Liver (tissue), 9 donors: Measurements from ENCODE around the gene GRIN2A. TPM values are rescaled to one million over a fixed set of nuclear protein-coding genes. Genes with fewer than 3 reads are reported as not detected.

Source experiments
- DNase-seq: peaks from one replicate; pipeline ENCODE4 v3.0.0-alpha.2; 2017; ENCODE audit warnings: low spot score
- H3K27ac ChIP-seq, 2 donors: one replicate each; pipeline ENCODE4 v1.7.0; 2013; ENCODE audit warnings: inconsistent platforms in 2 of 2, low read length in 2 of 2, control low read depth in 1 of 2, low read depth in 1 of 2, mild to moderate bottlenecking in 1 of 2
- H3K27me3 ChIP-seq, 4 donors: one replicate each; pipeline versions ENCODE4 v1.6.1 to v1.7.0; 2013; ENCODE audit warnings: low read length in 3 of 4, inconsistent platforms in 1 of 4, mild to moderate bottlenecking in 1 of 4, moderate library complexity in 1 of 4; ENCODE audit not compliant: control insufficient read depth in 4 of 4, insufficient read depth in 4 of 4
- H3K36me3 ChIP-seq, 4 donors: one replicate each; pipeline versions ENCODE4 v1.6.1 to v1.7.0; 2013; ENCODE audit warnings: low read length in 3 of 4, mild to moderate bottlenecking in 3 of 4, low read depth in 1 of 4, moderate library complexity in 1 of 4; ENCODE audit not compliant: control insufficient read depth in 4 of 4, insufficient read depth in 3 of 4
- H3K4me1 ChIP-seq, 4 donors: one replicate each; pipeline versions ENCODE4 v1.6.1 to v1.7.0; 2013; ENCODE audit warnings: low read length in 3 of 4, mild to moderate bottlenecking in 3 of 4, moderate library complexity in 1 of 4; ENCODE audit not compliant: control insufficient read depth in 4 of 4, insufficient read depth in 4 of 4
- H3K4me3 ChIP-seq, 3 donors: one replicate each; pipeline versions ENCODE4 v1.6.1 to v1.7.0; 2013; ENCODE audit warnings: low read length in 3 of 3, control low read depth in 1 of 3, low read depth in 1 of 3, mild to moderate bottlenecking in 1 of 3
- H3K9ac ChIP-seq, 2 donors: one replicate each; pipeline ENCODE4 v1.7.0; 2013; ENCODE audit warnings: low read length in 2 of 2, mild to moderate bottlenecking in 2 of 2, moderate library complexity in 2 of 2, control low read depth in 1 of 2, low read depth in 1 of 2
- H3K9me3 ChIP-seq, 4 donors: one replicate each; pipeline versions ENCODE4 v1.6.1 to v1.7.0; 2013; ENCODE audit warnings: low read length in 3 of 4; ENCODE audit not compliant: control insufficient read depth in 4 of 4
- ATF3 ChIP-seq: IDR thresholded peaks from 2 replicates; pipeline ENCODE4 v1.6.1; 2016; ENCODE audit warnings: antibody characterized with exemption
- CTCF ChIP-seq: fragments of 150-350 bp; IDR thresholded peaks from 2 replicates; pipeline ENCODE4 v1.5.1; 2017; ENCODE audit warnings: improper control_type of control experiment, low read depth, low read length; ENCODE audit not compliant: missing input control
- EGR1 ChIP-seq, 2 donors: IDR thresholded peaks; 2 replicates each; pipeline ENCODE4 v1.6.1; 2016 to 2018; ENCODE audit warnings: antibody characterized with exemption in 2 of 2, low read depth in 2 of 2
- FOXA1 ChIP-seq: IDR thresholded peaks from 2 replicates; pipeline ENCODE4 v1.6.1; 2016; ENCODE audit warnings: antibody characterized with exemption
- FOXA2 ChIP-seq: IDR thresholded peaks from 2 replicates; pipeline ENCODE4 v1.6.1; 2016; ENCODE audit warnings: antibody characterized with exemption
- GABPA ChIP-seq, 2 donors: IDR thresholded peaks in 1 of 2; conservative IDR thresholded peaks in 1 of 2; 2 replicates each; pipeline ENCODE4 v1.6.1; 2016; ENCODE audit warnings: antibody characterized with exemption in 2 of 2, mild to moderate bottlenecking in 1 of 2, moderate library complexity in 1 of 2
- HNF4A ChIP-seq, 2 donors: conservative IDR thresholded peaks; 2 replicates each; pipeline ENCODE4 v1.6.1; 2016; ENCODE audit warnings: antibody characterized with exemption in 2 of 2, mild to moderate bottlenecking in 2 of 2
- HNF4G ChIP-seq: IDR thresholded peaks from 2 replicates; pipeline ENCODE4 v1.6.1; 2016; ENCODE audit warnings: antibody characterized with exemption
- JUND ChIP-seq, 2 donors: IDR thresholded peaks; 2 replicates each; pipeline ENCODE4 v1.6.1; 2016; ENCODE audit warnings: antibody characterized with exemption in 2 of 2
- MAX ChIP-seq: IDR thresholded peaks from 2 replicates; pipeline ENCODE4 v1.6.1; 2016; ENCODE audit warnings: antibody characterized with exemption
- NR2F2 ChIP-seq: IDR thresholded peaks from 2 replicates; pipeline ENCODE4 v1.6.1; 2016; ENCODE audit warnings: antibody characterized with exemption
- RAD21 ChIP-seq, 2 donors: IDR thresholded peaks; 2 replicates each; pipeline ENCODE4 v1.6.1; 2016; ENCODE audit warnings: antibody characterized with exemption in 2 of 2, mild to moderate bottlenecking in 2 of 2
- REST ChIP-seq: IDR thresholded peaks from 2 replicates; pipeline ENCODE4 v1.6.1; 2016; ENCODE audit warnings: antibody characterized with exemption, mild to moderate bottlenecking
- RXRA ChIP-seq, 2 donors: IDR thresholded peaks; 2 replicates each; pipeline ENCODE4 v1.6.1; 2017 to 2018; ENCODE audit warnings: antibody characterized with exemption in 2 of 2, mild to moderate bottlenecking in 1 of 2
- SP1 ChIP-seq: IDR thresholded peaks from 2 replicates; pipeline ENCODE4 v1.6.1; 2018; ENCODE audit warnings: antibody characterized with exemption, mild to moderate bottlenecking
- TAF1 ChIP-seq: conservative IDR thresholded peaks from 2 replicates; pipeline ENCODE4 v1.6.1; 2016; ENCODE audit warnings: antibody characterized with exemption, mild to moderate bottlenecking
- YY1 ChIP-seq: IDR thresholded peaks from 2 replicates; pipeline ENCODE4 v1.6.1; 2016; ENCODE audit warnings: antibody characterized with exemption, mild to moderate bottlenecking
- ZBTB33 ChIP-seq: IDR thresholded peaks from 2 replicates; pipeline ENCODE4 v1.6.1; 2016; ENCODE audit warnings: antibody characterized with exemption
- WGBS: extraction: QIAGEN DNeasy Blood & Tissue Kit; methylation state at CpG from one replicate; pipeline ENCODE4 v1.1.7; 2013; 5-methylcytosine and 5-hydroxymethylcytosine counted together
- polyA plus RNA-seq, 2 donors: library from polyadenylated mRNA; stranded (reverse) in 1 of 2; unstranded in 1 of 2; fragments of 200-250 nt in 1 of 2; fragments of >200 nt in 1 of 2; fragmentation: Nextera tagmentation in 1 of 2; extraction: Ambion mirVana in 1 of 2; gene quantifications; one replicate each; pipeline versions ENCODE4 v1.2.1 to v1.2.3, GENCODE V29; 2013 to 2015
- total RNA-seq, 2 donors: library from RNA; depleted of rRNA; stranded (reverse); fragments of >200 nt; gene quantifications; one replicate each; pipeline ENCODE4 v1.2.3, GENCODE V29; 2014
- donor health status: healthy.
- donor health status: healthy.
- donor health status: healthy.
- donor health status: healthy.
- donor health status: healthy.

Gene GRIN2A
- total and polyA plus RNA-seq, 4 donors: under 0.01 to 0.08 (median 0.07) TPM; not detected in 1

- Histone ChIP-seq H3K9me3 (no peaks in the 10 kb centered on the region), H3K27me3 (no peaks in the 10 kb centered on the region), H3K4me3 (no peak overlapping the region), H3K4me1 (no peaks in the 10 kb centered on the region), H3K9ac (no peak overlapping the region), H3K36me3 (no peaks in the 10 kb centered on the region), H3K27ac (no peak overlapping the region)
- DNase-seq: no peak
- 61% methylated on average over 4 of the region's 4 CpGs for WGBS
- TF ChIP-seq SP1 (no peak), CTCF (no peak), YY1 (no peak), TAF1 (no peak), RXRA (IDR thresholded peaks at IDR 0.05) (no peak), HNF4G (no peak), MAX (no peak), HNF4A (conservative IDR thresholded peaks at IDR 0.05) (no peak), ZBTB33 (no peak), ATF3 (no peak), FOXA2 (no peak), NR2F2 (no peak), EGR1 (IDR thresholded peaks at IDR 0.05; ENCODE audit: low read depth in 2 of 2) (no peak), FOXA1 (no peak), JUND (IDR thresholded peaks at IDR 0.05) (no peak), REST (no peak), RAD21 (IDR thresholded peaks at IDR 0.05) (no peak), GABPA (IDR thresholded peaks at IDR 0.05 in 1 of 2, conservative IDR thresholded peaks at IDR 0.05 in 1 of 2) (no peak)
Observed at GRCh38 chr16:9755081-9755480, 427.1 kb downstream of the GRIN2A start.
